PC-9 (cell line): ENCODE measurements around the gene CNOT10. TPM values are rescaled to one million over a fixed set of nuclear protein-coding genes. Genes with fewer than 3 reads are reported as not detected.

Experiments
- BruUV-seq: library from RNA; stranded (reverse); fragments of 400-500 nt; replicated peaks from 2 replicates; lab custom pipeline; 2021; lab: Mats Ljungman, UMichigan
- CTCF ChIA-PET: fragments of 300-600 bp; sonication (Branson Sonifier 250); formaldehyde crosslinking; loops from one replicate; lab custom pipeline; 2022; ENCODE audit warnings: antibody characterized with exemption; lab: Charles Lee
- POLR2A ChIA-PET: fragments of 300-600 bp; sonication (Branson Sonifier 250); formaldehyde crosslinking; loops from one replicate; lab custom pipeline; 2022; ENCODE audit warnings: antibody characterized with exemption; ENCODE audit not compliant: unreplicated experiment; lab: Charles Lee
- DNase-seq, 2 experiments: peaks; one replicate each; pipeline versions ENCODE4 v3.0.0 to v3.0.0-alpha.2; 2015 to 2022; ENCODE audit warnings: mixed read lengths in 1 of 2
- H2AFZ ChIP-seq: fragments of 200-600 bp; sonication (generic); 2 replicates; pipeline ENCODE4 v1.8.1; 2017; ENCODE audit warnings: antibody characterized with exemption
- H3F3A ChIP-seq: fragments of 200-600 bp; sonication (generic); 2 replicates; pipeline ENCODE4 v1.8.1; 2017; ENCODE audit warnings: antibody characterized with exemption, mild to moderate bottlenecking, low read depth; ENCODE audit not compliant: insufficient read depth
- H3K27ac ChIP-seq: fragments of 200-600 bp; sonication (generic); 2 replicates; pipeline ENCODE4 v1.6.1; 2016; ENCODE audit warnings: mixed run types
- H3K27me3 ChIP-seq: fragments of 200-600 bp; sonication (generic); 2 replicates; pipeline ENCODE4 v1.6.1; 2016; ENCODE audit warnings: low read depth, mixed run types; ENCODE audit not compliant: insufficient read depth
- H3K36me3 ChIP-seq: fragments of 200-600 bp; sonication (generic); 2 replicates; pipeline ENCODE4 v1.6.1; 2016; ENCODE audit warnings: low read depth, mixed run types
- H3K4me1 ChIP-seq: fragments of 200-600 bp; sonication (generic); replicated peaks from 2 replicates; pipeline ENCODE4 v1.6.1; 2016; ENCODE audit warnings: mixed run types; ENCODE audit not compliant: insufficient read depth
- H3K4me2 ChIP-seq: fragments of 200-600 bp; sonication (generic); 2 replicates; pipeline ENCODE4 v1.6.1; 2017; ENCODE audit warnings: mixed run types
- H3K4me3 ChIP-seq: fragments of 200-600 bp; sonication (generic); 2 replicates; pipeline ENCODE4 v1.6.1; 2016; ENCODE audit warnings: mixed run types
- H3K79me2 ChIP-seq: fragments of 200-600 bp; sonication (generic); 2 replicates; pipeline ENCODE4 v1.6.1; 2017; ENCODE audit warnings: low read depth, mixed run types
- H3K9me2 ChIP-seq: fragments of 200-600 bp; sonication (generic); 2 replicates; pipeline ENCODE4 v1.8.1; 2017; ENCODE audit warnings: mild to moderate bottlenecking; ENCODE audit not compliant: insufficient read depth
- H3K9me3 ChIP-seq: fragments of 200-600 bp; sonication (generic); 2 replicates; pipeline ENCODE4 v1.8.1; 2016; ENCODE audit warnings: low read depth; ENCODE audit not compliant: insufficient read depth
- H4K20me1 ChIP-seq: fragments of 200-600 bp; sonication (generic); 2 replicates; pipeline ENCODE4 v1.8.1; 2017; ENCODE audit not compliant: insufficient read depth
- CTCF ChIP-seq: fragments of 200-600 bp; sonication (generic); conservative IDR thresholded peaks from 2 replicates; pipeline ENCODE4 v1.6.1; 2017; ENCODE audit warnings: mixed run types, antibody characterized with exemption, mild to moderate bottlenecking, moderate library complexity
- EZH2 ChIP-seq: fragments of 200-600 bp; sonication (generic); IDR thresholded peaks from 2 replicates; pipeline ENCODE4 v1.8.0; 2017; ENCODE audit warnings: antibody characterized with exemption, low read depth
- intact Hi-C: fragments of 100-400 bp; cut with micrococcal nuclease; formaldehyde crosslinking; loops from one replicate; pipeline ENCODE4 v1.10.0; 2022; ENCODE audit not compliant: unreplicated experiment
- total RNA-seq: library from RNA; stranded (reverse); gene quantifications from 2 replicates; pipeline ENCODE4 v1.2.3, GENCODE V29; 2021

The CNOT10 gene
- total RNA-seq, 1 experiment from 2014 or later, result 43.7 TPM

- H3K79me2 ChIP-seq, result no peaks in the 10 kb centered on the region
- no peaks in the 10 kb centered on the region for H3F3A ChIP-seq
- H4K20me1 ChIP-seq, result no peaks in the 10 kb centered on the region
- H3K27me3 ChIP-seq, result no peaks in the 10 kb centered on the region
- TF ChIP-seq EZH2 (no peak), CTCF (no peak)
- H3K27ac ChIP-seq, result no peak overlapping the region
- H2AFZ ChIP-seq, result no peak overlapping the region
- H3K9me2 ChIP-seq, result no peaks in the 10 kb centered on the region
- intact Hi-C loops, result no loop called here
- no TSS peak for BruUV-seq
- no peaks in the 10 kb centered on the region for H3K9me3 ChIP-seq
- POLR2A ChIA-PET, result no interaction called here
- CTCF ChIA-PET, result interaction anchor here (0.6 kb wide), 2 partner anchors 42 to 450 kb away, joined by 5 to 10 read pairs; no protein-coding TSS in a partner anchor
- H3K4me3 ChIP-seq, result no peak overlapping the region
- no peak overlapping the region for H3K4me2 ChIP-seq
- H3K36me3 ChIP-seq, result no peaks in the 10 kb centered on the region
- DNase-seq, result no peak
- H3K4me1 ChIP-seq, result no peaks in the 10 kb centered on the region
Observed at GRCh38 chr3:32820971-32821685, 136.1 kb downstream of the CNOT10 start.

- Histone ChIP-seq H3K79me2 (no peaks in the 10 kb centered on the region), H2AFZ (no peak overlapping the region), H3K27me3 (no peaks in the 10 kb centered on the region), H4K20me1 (no peaks in the 10 kb centered on the region), H3K36me3 (no peaks in the 10 kb centered on the region), H3K4me1 (no peaks in the 10 kb centered on the region), H3K4me3 (no peak overlapping the region), H3F3A (no peaks in the 10 kb centered on the region), H3K9me3 (no peaks in the 10 kb centered on the region), H3K9me2 (no peaks in the 10 kb centered on the region), H3K27ac (no peak overlapping the region), H3K4me2 (no peak overlapping the region)
- TF ChIP-seq CTCF, result no peak
- no peak for TF ChIP-seq EZH2
- ChIA-PET POLR2A (no interaction called here), CTCF (interaction anchor here (0.6 kb wide), 1 partner anchor 41 kb away, joined by 5 read pairs; no protein-coding TSS in a partner anchor)
- intact Hi-C loops, result no loop called here
- no TSS peak for BruUV-seq
- DNase-seq, result no peak
Observed at GRCh38 chr3:32821686-32822296, 136.8 kb downstream of the CNOT10 start.

GRCh38 chr3:32822609-32823498, 137.9 kb downstream of the CNOT10 start:
- DNase-seq, result no peak
- no peak overlapping the region for H3K27ac ChIP-seq
- H3K4me1 ChIP-seq, result no peaks in the 10 kb centered on the region
- H3K27me3 ChIP-seq, result no peaks in the 10 kb centered on the region
- BruUV-seq, result no TSS peak
- no peak overlapping the region for H2AFZ ChIP-seq
- ChIA-PET POLR2A (no interaction called here), CTCF (no interaction called here)
- intact Hi-C loops, result no loop called here
- no peak overlapping the region for H3K4me3 ChIP-seq
- no peak overlapping the region for H3K4me2 ChIP-seq
- no peaks in the 10 kb centered on the region for H4K20me1 ChIP-seq
- no peaks in the 10 kb centered on the region for H3K79me2 ChIP-seq
- H3F3A ChIP-seq, result no peaks in the 10 kb centered on the region
- H3K9me2 ChIP-seq, result no peaks in the 10 kb centered on the region
- no peaks in the 10 kb centered on the region for H3K36me3 ChIP-seq
- TF ChIP-seq EZH2 (no peak), CTCF (no peak)
- no peaks in the 10 kb centered on the region for H3K9me3 ChIP-seq
